Fibroblast of lung (primary cell): Measurements from ENCODE around the gene PRELID1. TPM values are rescaled to one million over a fixed set of nuclear protein-coding genes. Genes with fewer than 3 reads are reported as not detected.
A peak's percentile ranks its signal among the peaks of the same experiment; 100 is the strongest.
"Not testable (repeated sequence)": the region's sequence is repeated elsewhere in the genome, so short reads cannot be mapped to it uniquely, and the experiment has no call there.

Experiments used
- DNase-seq, 2 donors: peaks; one replicate each; pipeline versions ENCODE4 v3.0.0 to v3.0.0-alpha.2; 2010; ENCODE audit warnings: low read depth in 2 of 2
- H2AFZ ChIP-seq: 2 replicates; pipeline ENCODE4 v1.5.1; 2012; ENCODE audit warnings: low read length, control low read depth, inconsistent platforms
- H3K27ac ChIP-seq: 2 replicates; pipeline ENCODE4 v1.5.1; 2011; ENCODE audit warnings: low read length, control low read depth; ENCODE audit not compliant: insufficient read depth
- H3K27me3 ChIP-seq: 2 replicates; pipeline ENCODE4 v1.5.1; 2011; ENCODE audit warnings: mild to moderate bottlenecking, low read length; ENCODE audit not compliant: control insufficient read depth, insufficient read depth
- H3K36me3 ChIP-seq: 2 replicates; pipeline ENCODE4 v1.5.1; 2011; ENCODE audit warnings: low read length; ENCODE audit not compliant: control insufficient read depth, insufficient read depth
- H3K4me1 ChIP-seq: 2 replicates; pipeline ENCODE4 v1.5.1; 2011; ENCODE audit warnings: low read length; ENCODE audit not compliant: control insufficient read depth, insufficient read depth; ENCODE audit errors: extremely low read depth
- H3K4me2 ChIP-seq: 2 replicates; pipeline ENCODE4 v1.5.1; 2011; ENCODE audit warnings: low read length, control low read depth; ENCODE audit not compliant: insufficient read depth; ENCODE audit errors: extremely low read depth
- H3K4me3 ChIP-seq, 4 experiments: fragments of 200-600 bp in 1 of 4; sonication (generic) in 1 of 4; replicated peaks in 1 of 4; 2 replicates each; pipeline ENCODE4 v1.5.1; 2011 to 2016; ENCODE audit warnings: low read length in 4 of 4, low read depth in 3 of 4, mild to moderate bottlenecking in 3 of 4, control low read depth in 2 of 4, inconsistent platforms in 1 of 4, mixed read lengths in 1 of 4; ENCODE audit not compliant: insufficient read depth in 1 of 4; ENCODE audit errors: control extremely low read depth in 1 of 4
- H3K79me2 ChIP-seq: 2 replicates; pipeline ENCODE4 v1.5.1; 2012; ENCODE audit warnings: mild to moderate bottlenecking, low read length, inconsistent platforms; ENCODE audit not compliant: control insufficient read depth, insufficient read depth
- H3K9ac ChIP-seq: 2 replicates; pipeline ENCODE4 v1.5.1; 2011; ENCODE audit warnings: mild to moderate bottlenecking, low read length, control low read depth; ENCODE audit not compliant: insufficient read depth
- H3K9me3 ChIP-seq: 2 replicates; pipeline ENCODE4 v1.5.1; 2012; ENCODE audit warnings: low read depth, low read length; ENCODE audit not compliant: control insufficient read depth, insufficient read depth
- H4K20me1 ChIP-seq: 2 replicates; pipeline ENCODE4 v1.5.1; 2011; ENCODE audit warnings: low read length; ENCODE audit not compliant: control insufficient read depth, insufficient read depth; ENCODE audit errors: extremely low read depth
- CTCF ChIP-seq, 2 donors: IDR thresholded peaks in 1 of 2; conservative IDR thresholded peaks in 1 of 2; 1 replicate in 1 of 2; 2 replicates in 1 of 2; pipeline ENCODE4 v1.5.1; 2011 to 2012; ENCODE audit warnings: low read length in 2 of 2, control low read depth in 1 of 2, inconsistent platforms in 1 of 2, low read depth in 1 of 2, mild to moderate bottlenecking in 1 of 2
- EZH2 ChIP-seq: IDR thresholded peaks from 2 replicates; pipeline ENCODE4 v1.5.1; 2012; ENCODE audit warnings: low read length, control low read depth, mild to moderate bottlenecking; ENCODE audit errors: missing control alignments
- polyA plus RNA-seq, 2 donors: library from polyadenylated mRNA; depleted of rRNA in 1 of 2; stranded (reverse) in 1 of 2; unstranded in 1 of 2; fragments of >200 nt; gene quantifications; 2 replicates each; pipeline ENCODE4 v1.2.1, GENCODE V29; 2011 to 2012; ENCODE audit warnings: missing spikeins in 1 of 2
- total RNA-seq: library from RNA; depleted of rRNA; stranded (reverse); fragments of >200 nt; gene quantifications from 2 replicates; pipeline ENCODE4 v1.2.1, GENCODE V29; 2014

Gene PRELID1
- total and polyA plus RNA-seq, 2 donors (not counting 1 experiment from before 2014, with no cell fraction given), result 64.2 to 145 TPM

DNA sequence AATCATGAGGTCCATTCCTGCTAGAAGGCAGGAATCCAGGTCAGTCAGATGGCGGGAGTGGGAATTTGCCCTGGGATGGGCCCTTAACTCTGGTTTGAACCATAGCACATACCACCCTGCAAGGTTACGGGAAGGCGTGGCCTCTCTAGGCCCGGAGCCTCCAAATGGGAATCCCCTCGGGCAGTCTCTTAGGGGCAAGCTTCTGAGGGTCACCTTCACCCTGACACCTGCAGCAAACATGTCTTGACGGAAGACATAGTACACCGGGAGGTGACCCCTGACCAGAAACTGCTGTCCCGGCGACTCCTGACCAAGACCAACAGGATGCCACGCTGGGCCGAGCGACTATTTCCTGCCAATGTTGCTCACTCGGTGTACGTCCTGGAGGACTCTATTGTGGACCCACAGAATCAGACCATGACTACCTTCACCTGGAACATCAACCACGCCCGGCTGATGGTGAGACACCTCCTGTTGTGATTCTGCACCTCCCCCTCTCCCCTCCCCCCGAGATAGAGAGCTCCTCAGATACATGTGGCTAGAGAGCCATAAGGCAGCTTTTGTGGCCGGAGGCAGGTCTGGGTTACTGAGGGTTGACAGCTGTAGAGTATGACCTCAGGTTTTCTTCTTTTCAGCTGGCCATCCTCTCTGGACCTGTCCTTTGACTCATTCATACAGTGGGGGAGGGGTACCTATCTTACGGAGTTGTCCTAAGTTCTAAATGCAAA lies 957 bp downstream of the PRELID1 start:
- H3K4me1 ChIP-seq, result peaks cover 15% of the 10 kb centered on the region
- H4K20me1 ChIP-seq, result no peaks in the 10 kb centered on the region

GRCh38 chr5:177306103-177306640 lies 2.6 kb downstream of the PRELID1 start:
- peaks cover 18% of the 10 kb centered on the region for H3K4me1 ChIP-seq
- peaks cover 30% of the 10 kb centered on the region for H3K36me3 ChIP-seq
- peaks cover 54% of the 10 kb centered on the region for H3K79me2 ChIP-seq
- H2AFZ ChIP-seq, H3K9ac ChIP-seq, H3K27ac ChIP-seq, H4K20me1 ChIP-seq, DNase-seq, H3K4me3 ChIP-seq, H3K4me2 ChIP-seq, H3K27me3 ChIP-seq, H3K9me3 ChIP-seq: not testable (repeated sequence)

More for the DNA sequence above, 957 bp downstream of the PRELID1 start:
- Histone ChIP-seq H3K27ac (peak overlapping the region; percentile 84), H3K9me3 (no peaks in the 10 kb centered on the region), H3K79me2 (peaks cover 43% of the 10 kb centered on the region), H3K36me3 (peaks cover 30% of the 10 kb centered on the region), H3K9ac (peak overlapping the region; percentile 79), H3K4me3 (peak overlapping the region; percentile 56 to 95 (median 83)), H3K27me3 (no peaks in the 10 kb centered on the region), H3K4me2 (peak overlapping the region; percentile 82), H2AFZ (no peak overlapping the region)
- TF ChIP-seq EZH2 (no peak), CTCF (conservative IDR thresholded peaks at IDR 0.05 in 1 of 2, IDR thresholded peaks at IDR 0.05 in 1 of 2; ENCODE audit: low read depth in 1 of 2, low read length in 2 of 2) (no peak)
- DNase-seq, result peak in 1 of 2 donors; percentile 16

- no peaks in the 10 kb centered on the region for H4K20me1 ChIP-seq
- peaks cover 17% of the 10 kb centered on the region for H3K4me1 ChIP-seq
- peaks cover 58% of the 10 kb centered on the region for H3K79me2 ChIP-seq
Observed at GRCh38 chr5:177306674-177307543, 3.3 kb downstream of the PRELID1 start.

More at GRCh38 chr5:177306674-177307543, 3.3 kb downstream of the PRELID1 start:
- peak in 1 of 2 donors; percentile 6 for DNase-seq
- Histone ChIP-seq H3K27me3 (no peaks in the 10 kb centered on the region), H2AFZ (no peak overlapping the region), H3K36me3 (peaks cover 24% of the 10 kb centered on the region), H3K4me2 (no peak overlapping the region), H3K9ac (no peak overlapping the region), H3K9me3 (no peaks in the 10 kb centered on the region), H3K4me3 (no peak overlapping the region), H3K27ac (peak overlapping the region; percentile 4)
- TF ChIP-seq EZH2 (no peak), CTCF (conservative IDR thresholded peaks at IDR 0.05 in 1 of 2, IDR thresholded peaks at IDR 0.05 in 1 of 2; ENCODE audit: low read depth in 1 of 2, low read length in 2 of 2) (no peak)
